Thyroid gland (tissue), 4 donors: ENCODE data around the gene S1PR5.

ENCODE experiments used
- CTCF ChIP-seq, 6 experiments: fragments of 200-600 bp in 3 of 6; fragments of 450-650 bp in 3 of 6; sonication (generic) in 3 of 6; IDR thresholded peaks; one replicate each; pipeline ENCODE4 v1.5.1; 2016 to 2019; ENCODE audit warnings: antibody characterized with exemption in 6 of 6, mild to moderate bottlenecking in 2 of 6, inconsistent platforms in 1 of 6, moderate library complexity in 1 of 6
- POLR2A ChIP-seq, 2 donors: fragments of 450-650 bp; IDR thresholded peaks; one replicate each; pipeline ENCODE4 v1.6.1; 2017; ENCODE audit warnings: antibody characterized with exemption in 2 of 2, mild to moderate bottlenecking in 2 of 2, moderate library complexity in 1 of 2

GRCh38 chr19:10557603-10558197 lies 40.5 kb upstream of the S1PR5 start:
- TF ChIP-seq CTCF (IDR thresholded peaks at IDR 0.05), result no peak
- no peak for TF ChIP-seq POLR2A (IDR thresholded peaks at IDR 0.05)
